Esophagus mucosa (tissue), 1 donor: ENCODE data around the gene RUNDC3A. TPM values are rescaled to one million over a fixed set of nuclear protein-coding genes. Genes with fewer than 3 reads are reported as not detected.

Experiments
- ATAC-seq: fragments of 200-7000 bp; cut with Tn5 transposase; one replicate; pipeline ENCODE4 v1.9.1; 2020
- total RNA-seq: library from RNA; stranded (reverse); gene quantifications from one replicate; pipeline ENCODE4 v1.2.4, GENCODE V29; 2023
- donor health status: DM: yes; HTN: yes; CAD: no.

Gene RUNDC3A
- total RNA-seq, 1 donor from 2014 or later: 6.0 TPM

- ATAC-seq: peak; percentile 24
Measured at GRCh38 chr17:44345454-44346026, 37.1 kb downstream of the RUNDC3A start.

GRCh38 chr17:44346064-44346844, 37.9 kb downstream of the RUNDC3A start:
- ATAC-seq: no peak

GRCh38 chr17:44347206-44348055, 39.0 kb downstream of the RUNDC3A start:
- ATAC-seq: peak; percentile 13

DNA sequence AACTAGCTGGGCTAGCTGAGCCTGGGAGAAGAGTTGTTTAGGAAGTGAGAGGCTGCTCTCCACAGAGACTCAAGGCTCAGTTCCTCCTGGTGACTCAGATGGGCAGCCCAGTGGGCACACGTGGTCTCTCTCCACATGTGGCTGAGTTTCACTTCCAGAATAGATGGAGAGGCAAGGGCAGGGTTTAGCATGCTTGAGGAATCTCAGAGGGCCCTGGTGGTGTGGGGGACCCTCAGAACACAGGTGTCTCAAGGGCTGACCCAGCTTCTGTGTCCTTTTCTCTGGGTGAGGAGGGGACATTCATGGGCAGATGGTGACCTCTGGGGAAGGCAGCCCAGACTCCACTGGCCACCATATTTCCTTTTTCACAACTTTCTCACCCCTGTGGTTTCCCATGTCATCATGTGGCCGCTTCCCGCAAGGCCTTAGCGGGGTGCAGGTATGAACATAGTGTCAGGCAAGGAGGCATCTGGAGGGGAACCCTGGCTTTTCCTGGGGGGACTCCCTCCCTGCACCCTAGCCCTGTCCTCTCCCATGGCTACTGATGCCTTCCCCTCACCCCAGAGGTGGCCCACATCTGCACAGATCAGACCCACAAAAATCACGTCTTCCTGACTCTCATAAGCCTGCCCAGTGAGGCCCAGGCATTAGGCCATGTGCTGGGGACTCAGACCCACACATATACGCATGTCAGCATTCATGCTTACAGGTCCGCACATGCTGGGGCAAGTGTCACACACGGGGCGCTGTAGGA, 40.0 kb downstream of the RUNDC3A start:
- ATAC-seq: peak; percentile 58

- no peak for ATAC-seq
Measured at GRCh38 chr17:44348988-44349364, 40.6 kb downstream of the RUNDC3A start.

GRCh38 chr17:44349553-44350070, 41.2 kb downstream of the RUNDC3A start:
- ATAC-seq: no peak

DNA sequence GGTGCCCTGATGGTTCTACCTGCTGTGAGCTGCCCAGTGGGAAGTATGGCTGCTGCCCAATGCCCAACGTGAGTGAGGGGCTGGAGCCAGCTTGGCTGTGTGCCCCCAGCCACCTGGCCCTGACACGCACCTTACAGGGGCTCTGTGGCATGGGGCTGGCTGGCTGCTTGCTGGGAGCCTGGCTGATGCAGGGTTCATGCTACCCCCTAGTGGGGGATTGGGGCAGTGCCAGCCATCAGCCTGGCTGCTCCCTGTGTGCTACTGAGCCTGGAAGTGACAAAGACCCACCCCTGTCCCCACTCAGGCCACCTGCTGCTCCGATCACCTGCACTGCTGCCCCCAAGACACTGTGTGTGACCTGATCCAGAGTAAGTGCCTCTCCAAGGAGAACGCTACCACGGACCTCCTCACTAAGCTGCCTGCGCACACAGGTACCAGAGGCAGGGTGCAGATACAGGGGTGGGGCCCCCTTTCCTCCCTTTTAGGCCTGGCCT, 42.4 kb downstream of the RUNDC3A start:
- peak; percentile 17 for ATAC-seq

GRCh38 chr17:44351464-44351863, 43.1 kb downstream of the RUNDC3A start:
- no peak for ATAC-seq

DNA sequence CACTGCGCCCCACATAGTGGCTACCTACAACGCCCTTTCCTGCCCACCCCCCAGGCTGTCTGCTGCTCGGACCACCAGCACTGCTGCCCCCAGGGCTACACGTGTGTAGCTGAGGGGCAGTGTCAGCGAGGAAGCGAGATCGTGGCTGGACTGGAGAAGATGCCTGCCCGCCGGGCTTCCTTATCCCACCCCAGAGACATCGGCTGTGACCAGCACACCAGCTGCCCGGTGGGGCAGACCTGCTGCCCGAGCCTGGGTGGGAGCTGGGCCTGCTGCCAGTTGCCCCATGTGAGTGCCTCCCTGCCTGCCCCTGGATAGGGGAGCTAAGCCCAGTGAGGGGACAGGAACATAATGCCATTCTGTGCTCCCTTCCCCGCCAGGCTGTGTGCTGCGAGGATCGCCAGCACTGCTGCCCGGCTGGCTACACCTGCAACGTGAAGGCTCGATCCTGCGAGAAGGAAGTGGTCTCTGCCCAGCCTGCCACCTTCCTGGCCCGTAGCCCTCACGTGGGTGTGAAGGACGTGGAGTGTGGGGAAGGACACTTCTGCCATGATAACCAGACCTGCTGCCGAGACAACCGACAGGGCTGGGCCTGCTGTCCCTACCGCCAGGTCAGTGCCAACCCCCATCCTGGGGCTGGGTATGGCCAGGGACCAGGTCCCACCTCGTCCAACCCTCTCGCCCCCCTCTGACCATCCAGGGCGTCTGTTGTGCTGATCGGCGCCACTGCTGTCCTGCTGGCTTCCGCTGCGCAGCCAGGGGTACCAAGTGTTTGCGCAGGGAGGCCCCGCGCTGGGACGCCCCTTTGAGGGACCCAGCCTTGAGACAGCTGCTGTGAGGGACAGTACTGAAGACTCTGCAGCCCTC, 43.8 kb downstream of the RUNDC3A start:
- no peak for ATAC-seq

- no peak for ATAC-seq
Measured at GRCh38 chr17:44352828-44353671, 44.6 kb downstream of the RUNDC3A start.

- peak; percentile 4 for ATAC-seq
Measured at GRCh38 chr17:44353672-44354331, 45.4 kb downstream of the RUNDC3A start.

GRCh38 chr17:44354582-44355561, 46.5 kb downstream of the RUNDC3A start:
- no peak for ATAC-seq

GRCh38 chr17:44355642-44356099, 47.3 kb downstream of the RUNDC3A start:
- ATAC-seq: no peak

DNA sequence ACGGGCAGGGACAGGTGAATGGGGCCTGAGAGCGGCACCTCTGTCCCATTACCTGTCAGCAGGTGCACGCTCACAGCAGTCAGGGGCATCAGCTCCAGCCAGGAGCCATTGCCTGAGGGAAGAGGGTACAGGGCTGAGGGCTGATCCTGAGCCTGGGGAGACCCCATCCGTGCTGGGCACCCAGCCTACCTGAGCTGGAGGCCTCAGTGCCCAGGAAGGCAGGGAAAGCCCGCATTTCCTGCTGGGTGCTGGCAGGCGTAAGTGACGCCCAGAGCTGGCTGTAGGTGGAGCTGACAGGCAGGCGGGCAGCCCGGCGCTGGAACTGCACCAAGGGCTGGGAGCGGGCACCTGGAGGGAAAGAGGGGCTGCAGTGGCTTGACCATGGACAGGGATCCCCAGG, 47.8 kb downstream of the RUNDC3A start:
- peak; percentile 9 for ATAC-seq

DNA sequence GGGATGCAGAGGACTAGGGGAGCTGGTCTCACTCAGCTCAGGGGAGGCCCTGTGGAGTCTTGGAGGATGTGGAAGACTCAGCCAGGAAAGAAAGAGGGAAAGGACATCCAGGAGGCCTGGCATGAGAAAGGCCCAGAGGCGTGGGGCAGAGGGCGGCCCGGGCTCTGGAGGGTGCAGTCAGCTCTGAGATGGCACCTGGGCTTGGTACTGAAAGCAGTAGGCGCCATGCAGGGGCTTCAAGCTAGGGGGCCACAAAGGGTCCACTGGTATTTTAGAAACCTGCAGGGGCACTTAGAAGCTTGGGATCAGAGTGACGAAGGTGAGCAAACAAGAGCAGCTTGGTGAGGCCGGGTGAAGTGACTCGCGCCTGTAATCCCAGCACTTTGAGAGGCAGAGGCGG, 49.7 kb downstream of the RUNDC3A start:
- no peak for ATAC-seq

DNA sequence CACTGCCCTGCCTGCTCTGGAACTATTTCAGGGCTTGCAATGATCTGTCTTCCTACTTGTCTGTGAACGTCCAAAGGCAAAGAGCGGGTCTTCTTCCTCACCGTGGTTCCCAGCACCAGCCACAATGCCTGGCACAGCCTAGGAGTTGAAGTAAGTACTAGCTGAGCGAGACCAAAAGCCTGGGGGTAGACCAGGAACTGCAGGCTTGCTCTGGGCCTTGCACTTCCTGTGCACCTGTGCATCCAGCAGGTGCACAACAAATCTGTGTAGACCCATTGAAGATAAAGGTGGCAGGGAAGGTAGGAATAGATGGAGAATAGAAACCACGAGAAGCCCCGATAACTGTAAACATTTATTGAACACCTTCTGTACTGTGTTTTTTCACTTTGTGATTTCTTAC, 50.6 kb downstream of the RUNDC3A start:
- no peak for ATAC-seq

- no peak for ATAC-seq
Measured at GRCh38 chr17:44359458-44360143, 51.2 kb downstream of the RUNDC3A start.

GRCh38 chr17:44360144-44360533, 51.7 kb downstream of the RUNDC3A start:
- ATAC-seq: no peak
